Transverse colon (tissue), 4 donors: ENCODE measurements around the gene AIFM2.

Experiments used
- CTCF ChIP-seq, 5 experiments: fragments of 200-600 bp in 3 of 5; fragments of 450-650 bp in 2 of 5; sonication (generic) in 3 of 5; IDR thresholded peaks; 1 replicate in 2 of 5; 2 replicates in 3 of 5; pipeline ENCODE4 v1.5.1; 2016 to 2017; ENCODE audit warnings: antibody characterized with exemption in 5 of 5, inconsistent platforms in 3 of 5, mild to moderate bottlenecking in 2 of 5, moderate library complexity in 1 of 5
- EP300 ChIP-seq: sonication (generic); formaldehyde crosslinking; IDR thresholded peaks from one replicate; pipeline ENCODE4 v1.6.1; 2017; ENCODE audit warnings: antibody characterized with exemption, low read depth
- POLR2A ChIP-seq: fragments of 450-650 bp; IDR thresholded peaks from one replicate; pipeline ENCODE4 v1.6.1; 2016; ENCODE audit warnings: antibody characterized with exemption, mild to moderate bottlenecking, moderate library complexity
- POLR2AphosphoS5 ChIP-seq, 3 donors: sonication (generic); formaldehyde crosslinking; IDR thresholded peaks; one replicate each; pipeline ENCODE4 v1.6.1; 2016; ENCODE audit warnings: antibody characterized with exemption in 3 of 3

- TF ChIP-seq CTCF (IDR thresholded peaks at IDR 0.05): no peak
- TF ChIP-seq POLR2AphosphoS5 (IDR thresholded peaks at IDR 0.05): no peak
- TF ChIP-seq POLR2A: no peak
- no peak for TF ChIP-seq EP300
Measured at GRCh38 chr10:70175516-70175915, 42.9 kb upstream of the AIFM2 start.
